Activated naive CD8-positive, alpha-beta T cell treated with anti-CD3 and anti-CD28 coated beads for 36 hours (primary cell): Measurements from ENCODE around the gene DAZL. TPM values are rescaled to one million over a fixed set of nuclear protein-coding genes. Genes with fewer than 3 reads are reported as not detected.
A peak's percentile ranks its signal among the peaks of the same experiment; 100 is the strongest.

Source experiments
- DNase-seq: peaks from one replicate; pipeline ENCODE4 v3.0.0; 2021
- H3K27ac Mint-ChIP-seq: one replicate; pipeline ENCODE4 v1.8.0; 2022; ENCODE audit warnings: mild to moderate bottlenecking, moderate library complexity, mixed read lengths
- H3K27me3 Mint-ChIP-seq: one replicate; pipeline ENCODE4 v1.8.0; 2022; ENCODE audit warnings: mild to moderate bottlenecking, mixed read lengths
- H3K36me3 Mint-ChIP-seq: one replicate; pipeline ENCODE4 v1.8.0; 2021; ENCODE audit warnings: mild to moderate bottlenecking, mixed read lengths
- H3K4me1 Mint-ChIP-seq: one replicate; pipeline ENCODE4 v1.8.0; 2021; ENCODE audit warnings: mixed read lengths
- H3K4me3 Mint-ChIP-seq: one replicate; pipeline ENCODE4 v1.8.0; 2022; ENCODE audit warnings: mild to moderate bottlenecking, moderate library complexity, mixed read lengths
- H3K9me3 Mint-ChIP-seq: one replicate; pipeline ENCODE4 v1.8.0; 2022; ENCODE audit warnings: mixed read lengths
- total RNA-seq, 2 experiments: library from RNA; stranded (reverse); gene quantifications; one replicate each; pipeline ENCODE4 v1.2.3, GENCODE V29; 2021

DAZL gene
- total RNA-seq, 2 experiments from 2014 or later = not detected

DNA sequence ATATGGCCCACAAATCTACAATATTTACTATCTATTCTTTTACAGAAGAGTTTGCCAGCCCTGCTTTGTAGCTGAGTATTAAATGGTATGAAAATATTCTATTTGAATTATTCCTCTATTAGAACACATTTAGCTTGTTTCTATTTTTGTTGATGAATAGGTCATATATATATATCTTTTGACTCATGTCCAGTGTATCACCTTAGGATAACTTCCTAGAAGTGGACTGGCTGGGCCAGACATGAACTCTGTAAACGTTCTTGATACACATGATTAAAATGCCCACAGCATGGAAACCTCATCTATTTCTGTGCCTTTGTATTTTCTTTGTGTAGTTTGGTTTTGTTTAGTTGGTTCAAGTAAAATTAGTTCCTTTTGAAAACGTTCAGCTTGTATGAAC is 37.1 kb downstream of the DAZL start:
- no peaks in the 10 kb centered on the region for H3K4me1 Mint-ChIP-seq
- H3K36me3 Mint-ChIP-seq = no peaks in the 10 kb centered on the region
- H3K27ac Mint-ChIP-seq = no peak overlapping the region
- no peak for DNase-seq
- H3K9me3 Mint-ChIP-seq = peaks cover 3% of the 10 kb centered on the region
- no peaks in the 10 kb centered on the region for H3K27me3 Mint-ChIP-seq
- no peak overlapping the region for H3K4me3 Mint-ChIP-seq

DNA sequence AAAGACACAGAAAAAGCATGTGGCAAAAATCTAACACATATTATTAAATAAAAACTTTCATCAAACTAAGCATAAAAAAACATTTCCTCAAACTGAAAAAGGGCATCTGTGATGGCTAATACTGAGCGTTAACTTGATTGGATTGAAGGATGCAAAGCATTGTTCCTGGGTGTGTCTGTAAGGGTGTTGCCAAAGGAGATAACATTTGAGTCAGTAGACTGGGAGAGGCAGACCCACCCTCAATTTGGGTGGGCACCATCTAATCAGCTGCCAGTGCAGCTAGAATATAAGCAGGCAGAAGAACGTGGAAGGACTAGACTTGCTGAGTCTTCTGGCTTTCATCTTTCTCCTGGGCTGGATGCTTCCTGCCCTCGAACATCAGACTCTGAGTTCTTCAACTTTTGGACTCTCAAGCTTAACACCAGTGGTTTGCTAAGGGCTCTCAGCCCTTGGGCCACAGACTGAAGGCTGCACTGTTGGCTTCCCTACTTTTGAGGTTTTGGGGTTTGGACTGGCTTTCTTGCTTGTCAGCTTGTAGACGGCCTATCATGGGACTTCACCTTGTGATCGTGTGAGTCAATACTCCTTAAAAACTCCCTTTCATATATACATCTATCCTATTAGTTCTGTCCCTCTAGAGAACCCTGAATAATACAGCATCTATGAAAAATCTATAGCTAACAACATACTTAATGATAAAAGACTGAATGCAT is 45.4 kb downstream of the DAZL start:
- peaks cover 3% of the 10 kb centered on the region for H3K9me3 Mint-ChIP-seq
- H3K27me3 Mint-ChIP-seq = no peaks in the 10 kb centered on the region
- H3K4me1 Mint-ChIP-seq = peaks cover 2% of the 10 kb centered on the region
- DNase-seq = no peak
- H3K4me3 Mint-ChIP-seq = no peak overlapping the region
- no peaks in the 10 kb centered on the region for H3K36me3 Mint-ChIP-seq
- H3K27ac Mint-ChIP-seq = no peak overlapping the region

DNA sequence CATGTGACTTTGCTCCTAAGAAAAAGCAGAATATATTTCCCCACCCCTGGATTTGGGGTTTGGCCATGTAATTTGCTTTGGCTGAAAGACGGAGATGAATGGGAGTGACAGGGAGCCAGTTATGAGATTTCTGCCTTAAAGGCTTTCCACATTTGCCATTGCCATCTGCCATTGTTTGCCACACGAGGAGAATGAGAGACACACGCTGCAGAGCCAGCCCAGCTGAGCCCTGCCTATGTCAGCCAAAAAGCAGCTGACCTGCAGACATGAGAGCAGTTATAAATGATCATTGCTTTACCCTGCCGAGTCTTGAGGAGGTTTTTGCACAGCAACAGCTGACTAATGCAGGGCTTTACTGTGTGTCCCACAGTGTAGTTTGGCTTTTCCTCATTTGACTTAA is 51.1 kb downstream of the DAZL start:
- no peaks in the 10 kb centered on the region for H3K36me3 Mint-ChIP-seq
- H3K4me3 Mint-ChIP-seq = no peak overlapping the region
- peaks cover 6% of the 10 kb centered on the region for H3K27me3 Mint-ChIP-seq
- no peaks in the 10 kb centered on the region for H3K9me3 Mint-ChIP-seq
- no peak overlapping the region for H3K27ac Mint-ChIP-seq
- H3K4me1 Mint-ChIP-seq = peaks cover 10% of the 10 kb centered on the region
- DNase-seq = no peak

DNA sequence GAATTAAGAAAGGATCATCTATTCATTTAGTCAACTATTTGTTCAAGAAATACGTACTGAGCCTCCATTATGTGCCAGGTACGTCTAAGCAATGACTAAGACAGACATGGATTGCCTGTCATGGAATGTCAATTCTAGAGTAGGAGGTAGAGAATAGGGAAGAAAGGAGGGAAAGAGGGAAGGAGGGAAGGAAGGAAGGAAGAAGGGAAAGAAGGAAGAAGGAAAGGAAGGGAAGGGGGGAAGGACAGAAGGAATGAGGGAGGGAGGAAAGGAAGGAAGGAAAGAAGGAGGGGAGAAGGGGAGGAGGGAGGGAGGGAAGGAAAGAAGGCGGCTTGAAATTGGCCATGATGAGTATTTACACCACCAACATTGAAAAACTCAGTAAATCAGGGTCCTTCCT is 52.5 kb downstream of the DAZL start:
- no peaks in the 10 kb centered on the region for H3K36me3 Mint-ChIP-seq
- H3K27me3 Mint-ChIP-seq = peaks cover 6% of the 10 kb centered on the region
- no peak overlapping the region for H3K4me3 Mint-ChIP-seq
- H3K9me3 Mint-ChIP-seq = no peaks in the 10 kb centered on the region
- no peak for DNase-seq
- H3K27ac Mint-ChIP-seq = no peak overlapping the region
- peaks cover 12% of the 10 kb centered on the region for H3K4me1 Mint-ChIP-seq

DNA sequence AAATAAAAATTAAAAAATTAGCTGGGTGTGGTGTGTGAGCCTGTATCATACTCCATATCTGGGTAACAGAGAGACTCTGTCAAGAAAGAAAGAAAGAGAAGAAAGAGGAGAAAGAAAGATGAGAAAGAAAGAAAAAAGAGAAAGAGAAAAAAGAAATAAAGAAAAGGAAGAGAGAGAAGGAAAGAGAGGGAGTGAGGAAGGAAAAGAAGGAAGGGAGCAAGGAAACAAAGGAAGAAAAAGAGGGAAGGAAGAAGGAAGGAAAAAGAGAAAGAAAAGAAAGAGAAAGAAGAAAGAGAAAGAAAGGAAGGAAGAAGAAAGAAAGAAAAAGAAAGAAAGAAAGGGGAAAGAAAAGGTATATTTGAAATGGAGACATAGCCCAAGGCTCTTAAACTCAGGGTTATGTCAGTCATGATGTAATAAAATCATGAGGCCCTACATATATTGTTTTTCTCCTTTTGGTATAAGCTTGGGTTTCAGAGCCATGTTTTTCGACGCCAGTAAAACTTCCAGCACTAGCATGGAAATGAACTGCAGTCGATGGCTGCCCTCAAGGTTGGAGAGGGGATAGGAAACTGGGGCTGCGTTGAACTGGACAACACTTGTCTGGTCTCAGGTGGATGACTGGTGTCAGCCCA is 53.8 kb downstream of the DAZL start:
- H3K4me3 Mint-ChIP-seq = no peak overlapping the region
- H3K27ac Mint-ChIP-seq = peak overlapping the region; percentile 94
- DNase-seq = no peak
- peaks cover 6% of the 10 kb centered on the region for H3K27me3 Mint-ChIP-seq
- peaks cover 18% of the 10 kb centered on the region for H3K4me1 Mint-ChIP-seq
- no peaks in the 10 kb centered on the region for H3K36me3 Mint-ChIP-seq
- no peaks in the 10 kb centered on the region for H3K9me3 Mint-ChIP-seq

DNA sequence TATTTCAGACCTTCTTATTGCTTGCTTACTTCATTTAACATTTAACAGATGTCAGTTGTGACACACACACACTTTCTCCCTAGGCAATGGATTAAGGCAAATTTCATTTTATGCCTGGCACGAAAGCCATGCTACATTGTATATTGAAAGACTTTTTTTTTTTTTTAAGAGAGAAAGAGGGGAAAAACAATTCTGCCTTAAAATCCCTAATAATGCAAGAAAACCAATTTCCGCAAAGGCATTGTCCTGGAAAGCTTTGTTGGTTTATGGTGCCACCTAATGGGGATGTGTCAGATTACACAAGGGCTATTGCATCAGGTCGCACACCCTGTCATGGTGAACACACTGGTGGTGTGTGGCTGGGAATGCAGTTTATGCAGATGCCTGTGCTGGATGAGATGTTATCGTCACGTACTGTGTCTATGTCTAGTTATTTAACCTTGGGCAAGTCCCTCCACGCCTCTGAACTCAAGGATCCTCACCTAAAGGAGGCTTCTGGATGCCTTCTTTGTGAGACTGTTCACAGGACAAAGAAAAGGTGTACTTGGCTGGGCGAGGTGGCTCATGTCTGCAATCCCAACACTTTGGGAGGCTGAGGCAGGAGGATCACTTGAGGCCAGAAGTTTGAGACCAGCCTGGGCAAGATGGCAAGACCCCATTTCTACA is 54.4 kb downstream of the DAZL start:
- peak; percentile 75 for DNase-seq
- Mint-ChIP-seq H3K4me1 (peaks cover 20% of the 10 kb centered on the region), H3K36me3 (no peaks in the 10 kb centered on the region), H3K9me3 (no peaks in the 10 kb centered on the region), H3K27ac (peak overlapping the region; percentile 94), H3K27me3 (peaks cover 6% of the 10 kb centered on the region), H3K4me3 (peak overlapping the region; percentile 8)

DNA sequence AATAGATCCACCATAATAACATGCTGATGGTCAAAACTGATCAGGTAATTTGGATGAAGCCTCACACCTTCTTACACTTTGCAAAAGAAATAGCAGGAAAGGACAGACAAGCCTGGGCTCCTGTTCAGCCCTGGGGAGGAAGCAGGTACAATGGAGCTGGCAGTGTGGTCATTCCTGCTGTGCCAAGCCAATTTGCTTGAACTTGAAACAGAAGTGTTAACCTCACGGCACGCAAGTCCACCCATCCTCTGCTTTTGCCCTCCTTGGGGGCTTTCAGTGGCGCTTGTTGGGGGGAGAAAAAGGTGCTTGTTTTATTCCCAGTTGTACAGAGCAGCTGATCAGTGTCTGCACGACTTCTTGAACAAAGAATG is 54.9 kb downstream of the DAZL start:
- H3K27me3 Mint-ChIP-seq = peaks cover 6% of the 10 kb centered on the region
- H3K4me1 Mint-ChIP-seq = peaks cover 19% of the 10 kb centered on the region
- no peaks in the 10 kb centered on the region for H3K9me3 Mint-ChIP-seq
- no peak for DNase-seq
- no peaks in the 10 kb centered on the region for H3K36me3 Mint-ChIP-seq
- H3K4me3 Mint-ChIP-seq = no peak overlapping the region
- H3K27ac Mint-ChIP-seq = peak overlapping the region; percentile 94

DNA sequence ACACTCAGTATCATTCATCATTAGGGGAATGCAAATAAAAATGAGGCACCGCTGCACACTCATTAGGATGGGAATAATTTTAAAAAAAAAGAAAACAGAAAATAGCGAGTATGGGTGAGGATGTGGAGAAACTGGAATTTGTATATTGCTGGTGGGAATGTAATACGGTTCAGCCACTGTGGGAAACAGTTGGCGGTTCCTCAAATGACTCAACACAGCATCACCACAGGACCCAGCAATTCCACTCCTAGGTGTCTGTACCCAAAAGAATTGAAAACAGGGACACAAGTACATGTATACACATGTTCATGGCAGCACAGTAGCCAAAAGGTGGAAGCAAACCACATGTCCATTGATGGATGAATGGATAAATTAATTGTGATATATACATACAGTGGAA is 56.5 kb downstream of the DAZL start:
- Mint-ChIP-seq H3K4me3 (no peak overlapping the region), H3K9me3 (no peaks in the 10 kb centered on the region), H3K27me3 (peaks cover 6% of the 10 kb centered on the region), H3K36me3 (no peaks in the 10 kb centered on the region), H3K27ac (no peak overlapping the region), H3K4me1 (peaks cover 18% of the 10 kb centered on the region)
- no peak for DNase-seq

DNA sequence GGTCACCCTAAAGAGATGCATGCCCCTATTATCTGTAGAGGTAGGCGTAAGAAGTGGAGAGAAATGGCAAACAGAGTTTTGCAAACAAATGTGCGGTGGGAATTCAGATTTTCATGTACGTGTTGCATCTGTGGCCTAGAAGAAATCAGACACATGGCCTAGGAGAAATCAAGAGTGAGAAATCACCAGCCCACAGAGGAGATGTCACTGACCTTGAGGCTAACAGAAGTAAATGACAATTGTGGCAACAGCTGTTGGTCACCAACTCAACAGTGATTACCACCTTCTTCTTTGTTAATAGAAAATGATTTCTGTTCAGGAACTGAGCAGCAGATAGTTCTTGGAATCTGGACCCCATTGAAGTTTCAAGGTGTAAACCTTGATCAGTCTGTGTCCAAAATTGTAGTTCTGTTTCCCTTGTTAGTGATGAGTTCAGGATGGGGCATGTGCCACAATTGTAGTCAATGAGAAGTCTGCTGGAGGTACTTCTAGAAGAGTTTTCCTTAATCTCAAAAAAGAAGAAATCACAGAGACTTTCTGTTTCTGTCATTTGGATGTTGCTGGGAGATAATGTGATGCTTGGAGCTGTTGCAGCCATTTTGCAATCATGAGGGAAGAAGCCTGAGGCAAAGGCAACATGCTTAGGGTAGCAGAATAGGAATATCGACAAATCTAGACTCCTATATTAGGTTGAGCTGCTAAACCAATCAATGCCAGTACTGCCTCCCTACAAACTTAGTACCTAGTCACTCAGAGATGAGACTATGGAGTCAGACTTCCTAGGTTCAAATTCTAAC is 57.5 kb downstream of the DAZL start:
- Mint-ChIP-seq H3K9me3 (no peaks in the 10 kb centered on the region), H3K36me3 (no peaks in the 10 kb centered on the region), H3K4me3 (no peak overlapping the region), H3K27ac (no peak overlapping the region), H3K4me1 (peaks cover 18% of the 10 kb centered on the region), H3K27me3 (peaks cover 6% of the 10 kb centered on the region)
- DNase-seq = no peak

DNA sequence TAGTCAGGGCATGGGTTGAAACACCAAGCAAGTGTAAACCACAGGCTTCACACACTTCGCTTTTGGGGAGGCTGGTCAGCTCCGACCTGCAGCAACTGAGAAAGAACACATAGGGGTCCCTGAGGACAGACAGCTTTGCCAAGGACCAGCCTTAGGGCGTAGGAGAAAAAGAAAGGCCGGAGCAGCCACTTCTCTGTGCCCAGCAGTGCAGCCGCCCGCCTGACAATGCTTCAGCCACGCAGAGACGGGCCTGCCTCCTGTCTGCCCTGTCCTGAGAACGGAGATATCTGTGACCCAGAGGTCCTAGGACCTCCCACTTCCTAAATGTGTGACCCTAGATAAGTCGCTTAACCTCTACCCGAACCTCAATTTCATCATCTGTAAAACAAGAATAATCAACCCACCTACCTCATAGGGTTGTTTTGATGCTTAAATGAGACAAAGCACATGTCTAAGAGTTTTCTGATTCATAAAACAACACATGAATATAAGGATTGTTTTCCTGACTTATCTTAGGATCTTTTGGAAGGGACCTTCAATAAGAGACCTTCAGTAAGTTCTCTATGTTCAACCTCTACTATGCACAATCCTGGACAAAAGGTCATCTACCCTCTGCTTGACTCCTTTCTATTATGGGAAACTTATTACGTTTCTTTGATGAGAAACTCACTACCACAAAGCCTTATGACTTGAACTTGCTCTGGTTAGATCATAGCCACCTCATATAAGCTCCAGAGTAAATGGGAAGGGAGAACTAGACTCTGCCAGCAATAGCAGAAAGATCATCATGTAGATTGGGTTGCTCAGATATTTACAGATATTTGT is 58.8 kb downstream of the DAZL start:
- Mint-ChIP-seq H3K4me3 (no peak overlapping the region), H3K27ac (no peak overlapping the region), H3K4me1 (peaks cover 18% of the 10 kb centered on the region), H3K9me3 (no peaks in the 10 kb centered on the region), H3K36me3 (no peaks in the 10 kb centered on the region), H3K27me3 (peaks cover 5% of the 10 kb centered on the region)
- DNase-seq = no peak

DNA sequence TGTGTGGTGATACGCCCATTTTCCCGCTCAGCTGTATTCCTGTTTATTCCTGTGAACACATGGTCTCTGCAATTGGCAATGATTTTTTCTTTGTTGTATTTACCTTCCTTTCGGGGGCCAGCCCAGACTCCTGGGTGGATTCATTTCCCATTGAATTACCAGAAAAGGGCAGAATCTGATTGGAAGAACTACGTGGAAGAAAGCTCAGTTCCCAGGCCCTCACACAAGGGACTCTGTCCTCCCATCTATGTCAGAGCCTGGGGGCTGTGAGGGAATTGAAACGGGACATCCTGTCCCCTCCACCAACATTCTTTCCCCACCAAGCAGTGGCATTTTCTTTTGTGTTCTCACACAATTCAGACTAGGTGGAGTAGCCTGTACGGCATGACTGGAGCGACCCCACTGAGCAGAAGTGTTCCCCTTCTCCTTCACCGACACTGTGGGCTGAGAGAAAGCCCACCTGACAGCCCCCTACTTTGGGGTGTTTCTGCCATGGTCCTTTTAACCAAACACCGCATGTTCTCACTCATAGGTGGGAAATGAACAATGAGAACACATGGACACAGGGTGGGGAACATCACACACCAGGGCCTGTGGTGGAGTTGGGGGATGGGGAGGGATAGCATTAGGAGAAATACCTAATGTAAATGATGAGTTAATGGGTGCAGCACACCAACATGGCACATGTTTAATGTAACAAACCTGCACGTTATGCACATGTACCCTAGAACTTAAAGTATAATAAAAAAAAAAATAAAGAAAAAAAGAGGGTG is 59.6 kb downstream of the DAZL start:
- DNase-seq = no peak
- Mint-ChIP-seq H3K27ac (no peak overlapping the region), H3K4me3 (no peak overlapping the region), H3K27me3 (peaks cover 4% of the 10 kb centered on the region), H3K9me3 (no peaks in the 10 kb centered on the region), H3K36me3 (no peaks in the 10 kb centered on the region), H3K4me1 (peaks cover 11% of the 10 kb centered on the region)

DNA sequence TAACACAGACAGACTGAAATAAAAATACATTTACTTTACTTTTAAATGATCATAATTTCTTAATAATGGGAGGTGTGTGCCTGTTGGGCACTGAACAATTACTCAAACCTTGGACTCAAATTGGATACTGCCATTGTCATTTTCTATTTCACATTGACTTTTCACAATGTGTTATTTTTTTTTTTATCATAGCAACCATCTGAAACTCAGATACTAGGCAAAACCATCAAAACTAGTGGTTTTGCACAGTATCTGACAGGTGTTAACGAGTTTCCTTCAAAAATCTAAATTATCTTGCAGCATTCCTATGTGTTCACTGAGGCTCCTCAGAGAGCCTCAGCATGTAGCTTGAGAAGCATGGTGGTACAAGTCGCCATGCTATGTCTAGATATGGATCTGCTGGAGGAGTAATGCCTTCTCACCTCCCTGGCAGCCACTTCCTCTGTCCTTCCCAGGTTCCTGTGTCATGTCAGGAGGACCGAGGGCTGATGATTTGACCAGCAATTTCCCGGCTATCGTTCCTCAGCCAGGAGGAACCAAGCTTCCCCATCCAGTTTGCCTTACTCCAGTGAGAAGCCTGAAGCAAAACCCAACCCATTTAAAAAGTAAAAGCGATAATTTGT is 61.9 kb downstream of the DAZL start:
- no peaks in the 10 kb centered on the region for H3K36me3 Mint-ChIP-seq
- no peak for DNase-seq
- no peaks in the 10 kb centered on the region for H3K9me3 Mint-ChIP-seq
- H3K4me3 Mint-ChIP-seq = no peak overlapping the region
- H3K27ac Mint-ChIP-seq = no peak overlapping the region
- peaks cover 7% of the 10 kb centered on the region for H3K4me1 Mint-ChIP-seq
- peaks cover 4% of the 10 kb centered on the region for H3K27me3 Mint-ChIP-seq

DNA sequence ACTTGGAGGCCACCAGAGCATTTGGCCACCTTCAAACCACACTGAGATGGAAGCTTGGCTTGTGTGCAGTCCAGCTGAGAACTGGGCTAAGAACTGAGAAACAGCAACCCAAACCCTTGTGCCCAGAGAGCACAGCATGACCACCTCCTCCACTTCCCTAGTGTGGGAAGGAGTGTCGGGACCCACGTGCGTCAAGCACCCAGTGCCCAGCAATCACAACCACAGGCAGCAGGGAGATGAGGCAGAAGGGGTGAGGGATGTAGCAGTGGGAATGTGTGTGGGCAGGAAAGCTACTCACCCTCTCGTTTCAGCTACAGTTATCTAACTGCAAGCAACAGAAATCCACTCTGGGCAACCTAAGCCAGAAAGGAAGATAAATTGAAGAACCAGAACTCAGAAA is 66.7 kb downstream of the DAZL start:
- Mint-ChIP-seq H3K4me3 (no peak overlapping the region), H3K9me3 (no peaks in the 10 kb centered on the region), H3K27ac (no peak overlapping the region), H3K27me3 (peaks cover 9% of the 10 kb centered on the region), H3K4me1 (no peaks in the 10 kb centered on the region), H3K36me3 (peaks cover 2% of the 10 kb centered on the region)
- no peak for DNase-seq
